Uterus (tissue), 4 donors: ENCODE results near the gene BCOR. TPM values are rescaled to one million over a fixed set of nuclear protein-coding genes. Genes with fewer than 3 reads are reported as not detected.

ENCODE experiments used
- DNase-seq, 2 donors: peaks; one replicate each; pipeline ENCODE4 v3.0.0-alpha.2; 2019 to 2020
- H3K27ac ChIP-seq, 2 donors: fragments of 200-600 bp; sonication (generic); 1 replicate in 1 of 2; 2 replicates in 1 of 2; pipeline ENCODE4 v1.5.1; 2016 to 2018
- H3K27me3 ChIP-seq, 2 donors: fragments of 200-600 bp; sonication (generic); one replicate each; pipeline ENCODE4 v1.5.1; 2018 to 2019; ENCODE audit warnings: control low read depth in 1 of 2
- H3K36me3 ChIP-seq, 2 donors: fragments of 200-600 bp; sonication (generic); one replicate each; pipeline ENCODE4 v1.5.1; 2019; ENCODE audit warnings: control low read depth in 1 of 2
- H3K4me1 ChIP-seq, 2 donors: fragments of 200-600 bp; sonication (generic); one replicate each; pipeline ENCODE4 v1.5.1; 2018 to 2019; ENCODE audit warnings: control low read depth in 1 of 2
- H3K4me3 ChIP-seq, 2 donors: fragments of 200-600 bp; sonication (generic); 1 replicate in 1 of 2; 2 replicates in 1 of 2; pipeline ENCODE4 v1.5.1; 2018 to 2019; ENCODE audit warnings: mild to moderate bottlenecking in 1 of 2
- H3K9me3 ChIP-seq, 2 donors: fragments of 200-600 bp; sonication (generic); one replicate each; pipeline ENCODE4 v1.5.1; 2019; ENCODE audit warnings: control low read depth in 1 of 2
- POLR2A ChIP-seq, 2 donors: fragments of 450-650 bp; IDR thresholded peaks; one replicate each; pipeline ENCODE4 v1.6.1; 2016; ENCODE audit warnings: antibody characterized with exemption in 2 of 2, mild to moderate bottlenecking in 1 of 2, moderate library complexity in 1 of 2
- intact Hi-C: fragments of 100-400 bp; cut with DNase I; formaldehyde crosslinking; loops from one replicate; pipeline ENCODE4 v1.15.1; 2023; ENCODE audit warnings: low total_unique reads
- total RNA-seq, 4 donors: library from RNA; depleted of rRNA in 3 of 4; stranded (reverse); fragments of >200 nt in 3 of 4; gene quantifications; one replicate each; pipeline versions ENCODE4 v1.1.0 to v1.2.4, GENCODE V29; 2014 to 2023
- TF ChIP-seq, protein P1 (sequence below), 4 experiments: fragments of 200-600 bp in 2 of 4; fragments of 450-650 bp in 2 of 4; sonication (generic) in 2 of 4; IDR thresholded peaks; one replicate each; pipeline ENCODE4 v1.5.1; 2016 to 2019; ENCODE audit warnings: antibody characterized with exemption in 4 of 4, mild to moderate bottlenecking in 2 of 4, moderate library complexity in 1 of 4
- donor health status: DM: yes; HTN: yes; CAD: no.

The BCOR gene
- total RNA-seq, 4 donors from 2014 or later, result 10.0 to 42.4 (median 26.4) TPM

DNA sequence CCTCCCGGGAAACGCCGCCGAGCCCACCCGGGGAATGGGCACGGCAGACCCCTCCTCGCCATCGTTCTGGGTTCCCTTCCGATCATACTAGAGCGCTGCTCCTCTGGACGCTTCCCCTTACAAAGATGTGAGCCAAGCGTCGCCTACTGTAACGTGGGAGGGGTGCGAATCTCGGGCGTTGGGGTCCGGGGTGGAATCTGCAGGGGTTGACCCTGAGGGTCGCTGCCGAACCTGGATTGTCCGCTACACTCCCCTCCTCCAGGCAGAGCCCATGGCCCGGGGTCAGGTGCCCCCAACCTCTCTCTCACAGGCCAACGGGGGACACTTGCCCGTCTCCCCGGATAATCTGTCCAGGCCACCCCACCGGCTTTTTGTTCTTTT is 13.8 kb downstream of the BCOR start:
- no peak for DNase-seq
- Histone ChIP-seq H3K27ac (peak overlapping the region; percentile 40 to 69), H3K4me1 (no peaks in the 10 kb centered on the region), H3K36me3 (no peaks in the 10 kb centered on the region), H3K9me3 (no peaks in the 10 kb centered on the region), H3K27me3 (no peaks in the 10 kb centered on the region), H3K4me3 (peak overlapping the region; percentile 25 to 33)
- TF ChIP-seq POLR2A (IDR thresholded peaks at IDR 0.05), result no peak
- TF ChIP-seq, protein P1, sequence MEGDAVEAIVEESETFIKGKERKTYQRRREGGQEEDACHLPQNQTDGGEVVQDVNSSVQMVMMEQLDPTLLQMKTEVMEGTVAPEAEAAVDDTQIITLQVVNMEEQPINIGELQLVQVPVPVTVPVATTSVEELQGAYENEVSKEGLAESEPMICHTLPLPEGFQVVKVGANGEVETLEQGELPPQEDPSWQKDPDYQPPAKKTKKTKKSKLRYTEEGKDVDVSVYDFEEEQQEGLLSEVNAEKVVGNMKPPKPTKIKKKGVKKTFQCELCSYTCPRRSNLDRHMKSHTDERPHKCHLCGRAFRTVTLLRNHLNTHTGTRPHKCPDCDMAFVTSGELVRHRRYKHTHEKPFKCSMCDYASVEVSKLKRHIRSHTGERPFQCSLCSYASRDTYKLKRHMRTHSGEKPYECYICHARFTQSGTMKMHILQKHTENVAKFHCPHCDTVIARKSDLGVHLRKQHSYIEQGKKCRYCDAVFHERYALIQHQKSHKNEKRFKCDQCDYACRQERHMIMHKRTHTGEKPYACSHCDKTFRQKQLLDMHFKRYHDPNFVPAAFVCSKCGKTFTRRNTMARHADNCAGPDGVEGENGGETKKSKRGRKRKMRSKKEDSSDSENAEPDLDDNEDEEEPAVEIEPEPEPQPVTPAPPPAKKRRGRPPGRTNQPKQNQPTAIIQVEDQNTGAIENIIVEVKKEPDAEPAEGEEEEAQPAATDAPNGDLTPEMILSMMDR (IDR thresholded peaks at IDR 0.05), result no peak
- intact Hi-C loops, result no loop called here

DNA sequence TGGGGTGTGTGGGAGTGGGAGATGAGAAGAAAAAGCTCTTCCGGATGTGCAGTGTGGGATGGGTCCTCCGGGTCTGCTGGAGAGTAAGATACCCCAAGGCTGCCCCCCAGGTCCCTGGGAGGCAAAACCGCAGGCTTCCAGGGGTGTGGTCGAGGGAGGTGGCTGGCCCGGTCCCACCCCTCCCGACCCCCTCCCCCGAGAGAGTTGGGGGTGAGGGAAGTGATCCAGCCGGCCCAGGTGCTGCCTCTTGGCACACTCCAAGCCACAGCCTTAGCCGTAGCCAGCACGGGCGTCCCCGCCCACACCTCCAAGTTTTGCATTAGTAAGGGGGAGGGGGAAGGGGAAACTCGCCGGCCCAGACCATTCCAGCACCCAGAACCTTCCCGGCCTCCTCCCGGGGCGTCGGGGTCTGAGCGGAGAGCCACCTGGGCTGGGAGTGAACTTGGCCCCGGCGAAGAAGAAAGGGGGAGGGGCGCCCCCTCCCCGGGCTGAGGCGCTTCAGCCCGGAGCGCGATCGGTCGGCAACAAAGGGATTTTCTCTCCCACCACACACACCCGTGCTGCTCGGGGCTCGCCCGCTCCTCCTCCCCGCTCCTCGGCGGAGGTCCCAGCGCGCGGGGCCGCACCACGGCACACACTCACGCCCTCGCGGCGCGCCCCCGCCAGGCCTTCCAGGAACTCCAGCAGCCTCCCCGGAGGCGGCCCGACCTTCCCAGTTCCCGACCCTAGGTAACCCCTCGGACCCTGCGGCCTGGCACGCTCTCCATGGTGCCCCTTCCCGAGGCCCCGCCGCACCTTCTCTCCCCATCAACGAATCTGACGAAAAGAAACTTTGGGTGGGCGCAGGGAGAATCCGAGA is 14.4 kb downstream of the BCOR start:
- Histone ChIP-seq H3K36me3 (no peaks in the 10 kb centered on the region), H3K27ac (peak overlapping the region; percentile 40 to 69), H3K4me3 (peak overlapping the region; percentile 25 to 33), H3K9me3 (no peaks in the 10 kb centered on the region), H3K27me3 (no peaks in the 10 kb centered on the region), H3K4me1 (no peaks in the 10 kb centered on the region)
- TF ChIP-seq, protein P1 (IDR thresholded peaks at IDR 0.05), result no peak
- peak in 1 of 2 donors; percentile 11 for TF ChIP-seq POLR2A (IDR thresholded peaks at IDR 0.05)
- intact Hi-C loops, result no loop called here
- peak; percentile 42 to 44 for DNase-seq

DNA sequence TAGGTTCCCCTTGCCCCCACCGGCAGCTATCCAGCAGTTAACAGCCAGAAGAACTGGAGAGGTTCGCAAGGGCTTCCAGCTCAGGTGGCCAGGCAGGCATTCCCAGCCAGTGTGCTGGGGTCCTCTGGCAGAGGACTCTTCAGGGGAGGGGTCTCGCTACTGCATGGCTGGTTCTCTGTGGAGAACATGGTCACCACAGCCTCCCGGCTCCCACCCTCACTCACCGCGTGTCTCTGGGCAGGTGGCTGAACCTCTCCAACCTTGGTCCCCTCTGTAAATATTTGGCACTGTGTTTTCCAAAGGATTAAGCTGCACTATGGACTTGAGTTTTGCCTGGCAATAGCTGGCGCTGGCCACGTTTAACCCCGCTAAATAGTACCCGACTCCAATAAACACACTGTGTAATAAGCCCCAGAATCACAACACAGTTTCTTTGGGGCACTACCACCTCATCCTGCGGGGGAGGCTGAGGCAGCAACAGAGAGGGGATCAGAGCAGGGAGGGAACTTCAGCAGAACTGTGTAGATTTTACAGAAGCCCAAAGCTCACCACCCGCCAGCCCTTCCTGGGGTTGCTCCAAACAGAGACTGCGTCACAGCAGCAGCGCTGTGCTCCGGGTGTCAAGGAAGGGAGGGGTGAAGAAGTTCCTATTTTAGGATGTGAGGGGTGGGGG is 15.2 kb downstream of the BCOR start:
- DNase-seq, result peak in 1 of 2 donors; percentile 39
- Histone ChIP-seq H3K27me3 (no peaks in the 10 kb centered on the region), H3K4me1 (no peaks in the 10 kb centered on the region), H3K27ac (peak overlapping the region in 1 of 2 donors; percentile 69), H3K36me3 (no peaks in the 10 kb centered on the region), H3K4me3 (no peak overlapping the region), H3K9me3 (no peaks in the 10 kb centered on the region)
- intact Hi-C loops, result no loop called here
- TF ChIP-seq, protein P1 (IDR thresholded peaks at IDR 0.05), result no peak

DNA sequence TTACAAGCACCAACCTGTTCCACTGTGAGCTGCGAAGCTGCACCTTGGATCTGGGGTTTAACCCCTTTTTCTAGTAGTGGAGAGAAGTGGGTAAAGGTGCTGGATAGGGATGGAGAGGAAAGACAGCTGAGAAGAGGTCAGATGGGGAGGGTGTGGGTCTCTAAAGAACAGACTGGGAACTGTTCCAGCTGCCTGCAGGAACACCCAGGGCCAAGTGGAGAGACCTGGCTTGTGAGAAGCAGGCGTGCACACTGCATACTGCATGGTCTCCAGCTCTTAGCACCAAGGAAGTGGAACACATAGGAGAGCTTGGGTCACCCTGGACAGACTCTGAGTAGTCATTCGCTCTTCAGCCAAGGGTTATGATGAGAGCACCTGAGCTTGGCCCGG is 16.1 kb downstream of the BCOR start:
- Histone ChIP-seq H3K4me3 (no peak overlapping the region), H3K36me3 (no peaks in the 10 kb centered on the region), H3K4me1 (no peaks in the 10 kb centered on the region), H3K9me3 (no peaks in the 10 kb centered on the region), H3K27ac (no peak overlapping the region), H3K27me3 (no peaks in the 10 kb centered on the region)
- no peak for DNase-seq
- intact Hi-C loops, result no loop called here
- TF ChIP-seq, protein P1 (IDR thresholded peaks at IDR 0.05), result no peak
